Astrocyte (in vitro differentiated cells and primary cell): ENCODE data around the gene KRT86.

Source experiments
- EZH2 ChIP-seq: IDR thresholded peaks from 2 replicates; pipeline ENCODE4 v1.6.1; 2012; ENCODE audit warnings: mild to moderate bottlenecking, low read length, inconsistent platforms; ENCODE audit not compliant: insufficient read depth
- TF ChIP-seq, protein P1 (sequence below): IDR thresholded peaks from 2 replicates; pipeline ENCODE4 v1.5.1; 2011; ENCODE audit warnings: low read depth, mild to moderate bottlenecking, inconsistent platforms, low read length, moderate library complexity; ENCODE audit not compliant: insufficient read depth

DNA sequence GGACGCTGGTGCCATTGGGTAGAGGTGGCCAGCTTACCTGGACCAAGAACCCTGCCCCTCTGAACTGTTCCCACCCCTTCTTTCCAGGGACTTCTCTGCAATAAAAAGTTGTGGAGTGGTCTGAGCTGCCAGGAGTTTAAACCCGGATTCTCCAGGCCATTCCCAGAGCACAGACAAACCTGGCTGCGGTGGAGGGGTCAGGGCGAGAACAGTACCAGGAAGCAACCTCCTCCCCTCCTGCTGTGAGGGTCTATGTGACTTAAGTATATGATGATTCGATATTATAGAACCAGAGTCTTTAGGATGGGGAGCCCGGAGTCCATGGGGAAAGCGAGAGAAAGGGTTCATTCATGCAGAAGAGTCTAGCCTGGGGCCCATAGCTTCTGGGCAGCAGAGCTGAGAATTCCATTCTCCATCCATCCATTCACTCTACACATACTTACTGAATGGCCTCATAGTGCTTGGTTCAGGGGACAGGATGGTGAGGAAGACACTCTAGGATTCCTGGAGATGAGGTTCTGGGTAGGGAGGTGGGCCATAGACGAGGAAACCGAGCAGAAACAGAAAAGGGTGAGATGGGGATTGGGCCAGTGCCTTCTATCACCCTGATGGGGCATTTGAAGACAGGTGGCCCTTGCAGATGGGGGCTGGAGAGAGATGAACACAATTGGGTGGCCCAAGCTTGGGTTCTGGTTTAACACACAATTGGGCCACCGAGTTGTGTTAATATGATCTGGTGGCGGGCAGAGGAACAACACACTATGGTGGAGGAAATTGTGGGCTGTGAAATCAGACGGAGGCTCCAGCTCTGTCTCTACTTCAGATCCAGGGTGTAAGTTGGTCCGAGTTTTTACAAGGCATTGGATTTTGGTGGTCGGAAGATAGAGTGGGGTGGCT lies 5.2 kb downstream of the KRT86 start:
- TF ChIP-seq, protein P1, sequence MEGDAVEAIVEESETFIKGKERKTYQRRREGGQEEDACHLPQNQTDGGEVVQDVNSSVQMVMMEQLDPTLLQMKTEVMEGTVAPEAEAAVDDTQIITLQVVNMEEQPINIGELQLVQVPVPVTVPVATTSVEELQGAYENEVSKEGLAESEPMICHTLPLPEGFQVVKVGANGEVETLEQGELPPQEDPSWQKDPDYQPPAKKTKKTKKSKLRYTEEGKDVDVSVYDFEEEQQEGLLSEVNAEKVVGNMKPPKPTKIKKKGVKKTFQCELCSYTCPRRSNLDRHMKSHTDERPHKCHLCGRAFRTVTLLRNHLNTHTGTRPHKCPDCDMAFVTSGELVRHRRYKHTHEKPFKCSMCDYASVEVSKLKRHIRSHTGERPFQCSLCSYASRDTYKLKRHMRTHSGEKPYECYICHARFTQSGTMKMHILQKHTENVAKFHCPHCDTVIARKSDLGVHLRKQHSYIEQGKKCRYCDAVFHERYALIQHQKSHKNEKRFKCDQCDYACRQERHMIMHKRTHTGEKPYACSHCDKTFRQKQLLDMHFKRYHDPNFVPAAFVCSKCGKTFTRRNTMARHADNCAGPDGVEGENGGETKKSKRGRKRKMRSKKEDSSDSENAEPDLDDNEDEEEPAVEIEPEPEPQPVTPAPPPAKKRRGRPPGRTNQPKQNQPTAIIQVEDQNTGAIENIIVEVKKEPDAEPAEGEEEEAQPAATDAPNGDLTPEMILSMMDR, result no peak
- TF ChIP-seq EZH2, result no peak
